ENCODE results near the gene GBX2. TPM values are rescaled to one million over a fixed set of nuclear protein-coding genes. Genes with fewer than 3 reads are reported as not detected.

GBX2 gene
- total RNA-seq, 1 experiment from 2014 or later: 5.9 TPM

DNA sequence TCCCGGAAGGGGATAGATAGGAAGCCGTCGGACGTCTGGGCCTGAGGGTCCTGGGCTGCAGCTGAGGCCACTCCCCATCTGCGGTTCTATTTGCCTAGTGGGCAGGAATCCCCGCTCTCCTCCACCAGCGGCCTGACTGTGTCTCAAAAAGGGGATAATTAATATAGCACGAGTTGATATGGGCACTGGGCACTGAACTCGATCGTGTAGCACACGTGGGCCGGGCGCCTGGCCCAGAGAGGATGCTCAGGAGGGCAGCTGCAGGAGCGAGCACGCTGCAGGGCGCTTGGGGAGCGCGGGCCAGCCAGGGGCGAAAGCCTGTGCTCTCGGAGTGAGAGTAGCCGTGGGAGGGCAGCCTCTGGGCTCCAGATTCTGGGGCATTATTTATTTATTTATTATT, 8.8 kb upstream of the GBX2 start:
- RAD21 ChIA-PET (ENCODE audit: low non-redundant PET in 1 of 2, low total read pairs in 2 of 2, uncharacterized antibody in 2 of 2, unreplicated experiment in 2 of 2): no interaction called here
- Histone ChIP-seq H3K9me2 (ENCODE audit: insufficient read depth) (no peaks in the 10 kb centered on the region), H3K79me2 (ENCODE audit: insufficient read depth, low read length) (peaks cover 31% of the 10 kb centered on the region), H3K36me3 (ENCODE audit: control insufficient read depth in 1 of 2, insufficient read depth in 2 of 2, low read length in 2 of 2) (no peaks in the 10 kb centered on the region; a peak in 1 of 4 replicates), H3K4me3 (replicated peaks in 1 of 2; ENCODE audit: low read depth in 1 of 2, low read length in 2 of 2) (no peak overlapping the region), H3K27me3 (ENCODE audit: insufficient read depth, low read length) (no peaks in the 10 kb centered on the region), H3K4me1 (ENCODE audit: control insufficient read depth in 1 of 2, insufficient read depth in 2 of 2, low read length in 2 of 2) (peaks cover 15 to 63% of the 10 kb centered on the region in 2 experiments), H4K20me1 (ENCODE audit: insufficient read depth) (no peaks in the 10 kb centered on the region; the same call in 1 of the 2 replicates), H3K9me3 (ENCODE audit: control insufficient read depth in 1 of 2, insufficient read depth in 1 of 2, low read depth in 1 of 2, low read length in 2 of 2) (no peaks in the 10 kb centered on the region), H3K4me2 (ENCODE audit: low read length) (no peak overlapping the region), H3K9ac (ENCODE audit: low read length) (no peak overlapping the region), H3K27ac (ENCODE audit: low read depth, low read length) (no peak overlapping the region), H2AFZ (ENCODE audit: low read depth, low read length, poor library complexity, severe bottlenecking) (no peak overlapping the region)
- no TSS peak for BruUV-seq (replicated peaks)
- POLR2A ChIA-PET: interaction anchor here (1.3 kb wide), 1 partner anchor 397 kb away, joined by 3 read pairs; no protein-coding TSS in a partner anchor
- ATAC-seq (no peak), DNase-seq (ENCODE audit: low read depth, low spot score) (no peak)
- intact Hi-C loops (cut with micrococcal nuclease): loop anchor here (2.0 to 5.0 kb wide), 2 partner anchors 34 to 100 kb away; no protein-coding TSS in a partner anchor
- TF ChIP-seq MAX (IDR thresholded peaks at IDR 0.05): no peak
- TF ChIP-seq POLR2AphosphoS5 (IDR thresholded peaks at IDR 0.05; ENCODE audit: low read depth, low read length): no peak
- no peak for TF ChIP-seq FOSL1 (IDR thresholded peaks at IDR 0.05; ENCODE audit: low read depth)
- no peak for TF ChIP-seq EZH2phosphoT487 (IDR thresholded peaks at IDR 0.05; ENCODE audit: borderline replicate concordance)
- TF ChIP-seq RAD21 (IDR thresholded peaks at IDR 0.05; ENCODE audit: low read depth): no peak
- TF ChIP-seq EGR1 (IDR thresholded peaks at IDR 0.05; ENCODE audit: low read depth): no peak
- TF ChIP-seq CBX3 (IDR thresholded peaks at IDR 0.05; ENCODE audit: low read depth): no peak
- TF ChIP-seq YY1 (IDR thresholded peaks at IDR 0.05; ENCODE audit: extremely low read depth, insufficient replicate concordance, low read depth, low read length): no peak
- no peak for TF ChIP-seq TCF7L2 (IDR thresholded peaks at IDR 0.05; ENCODE audit: borderline replicate concordance, extremely low read depth, insufficient read depth, insufficient read length)
- no peak for TF ChIP-seq SRF (IDR thresholded peaks at IDR 0.05; ENCODE audit: low read depth)
- TF ChIP-seq JUND (IDR thresholded peaks at IDR 0.05): no peak
- CTCF ChIA-PET: interaction anchor here (0.7 to 8.8 kb wide), 13 partner anchors 8 to 411 kb away, joined by 3 to 112 read pairs (median 4); partner anchors contain the start of gene GBX2

- no TSS peak for BruUV-seq (replicated peaks)
- H2AFZ ChIP-seq (ENCODE audit: low read depth, low read length, poor library complexity, severe bottlenecking): no peak overlapping the region
- H3K27ac ChIP-seq (ENCODE audit: low read depth, low read length): no peak overlapping the region
- POLR2A ChIA-PET: no interaction called here
- H3K27me3 ChIP-seq (ENCODE audit: insufficient read depth, low read length): no peaks in the 10 kb centered on the region
- CTCF ChIA-PET: interaction anchor here (0.8 to 8.8 kb wide), 6 partner anchors 19 to 411 kb away, joined by 3 to 112 read pairs (median 4); no protein-coding TSS in a partner anchor
- no peaks in the 10 kb centered on the region for H3K9me3 ChIP-seq (ENCODE audit: control insufficient read depth in 1 of 2, insufficient read depth in 1 of 2, low read depth in 1 of 2, low read length in 2 of 2)
- H3K36me3 ChIP-seq (ENCODE audit: control insufficient read depth in 1 of 2, insufficient read depth in 2 of 2, low read length in 2 of 2): peaks cover 0 to 4% of the 10 kb centered on the region in 2 experiments; a peak in 1 of 4 replicates
- H3K4me1 ChIP-seq (ENCODE audit: control insufficient read depth in 1 of 2, insufficient read depth in 2 of 2, low read length in 2 of 2): peaks cover 15 to 63% of the 10 kb centered on the region in 2 experiments
- no peaks in the 10 kb centered on the region for H3K9me2 ChIP-seq (ENCODE audit: insufficient read depth)
- no peak for DNase-seq (ENCODE audit: low read depth, low spot score)
- peaks cover 29% of the 10 kb centered on the region for H3K79me2 ChIP-seq (ENCODE audit: insufficient read depth, low read length)
- intact Hi-C loops (cut with micrococcal nuclease): loop anchor here (2.0 to 5.0 kb wide), 2 partner anchors 34 to 99 kb away; no protein-coding TSS in a partner anchor
- no peak for TF ChIP-seq ZFX (IDR thresholded peaks at IDR 0.05)
- TF ChIP-seq CBX3 (IDR thresholded peaks at IDR 0.05; ENCODE audit: low read depth): 0 out of 2 replicates have a peak, but pooled peaks have one; percentile 10
- 0 out of 2 replicates have a peak, but pooled peaks have one; percentile 15 for TF ChIP-seq RAD21 (IDR thresholded peaks at IDR 0.05; ENCODE audit: low read depth)
- no peak for TF ChIP-seq ELF1 (IDR thresholded peaks at IDR 0.05; ENCODE audit: borderline replicate concordance, low read depth)
- TF ChIP-seq POLR2AphosphoS5 (IDR thresholded peaks at IDR 0.05; ENCODE audit: low read depth, low read length): no peak
- peak; percentile 54 to 81 (median 78) for TF ChIP-seq CTCF (IDR thresholded peaks at IDR 0.05 in 2 of 3, conservative IDR thresholded peaks at IDR 0.05 in 1 of 3; ENCODE audit: borderline replicate concordance in 1 of 3, insufficient read depth in 1 of 3, low read depth in 2 of 3, low read length in 2 of 3)
- no peak overlapping the region for H3K4me3 ChIP-seq (replicated peaks in 1 of 2; ENCODE audit: low read depth in 1 of 2, low read length in 2 of 2)
- RAD21 ChIA-PET (ENCODE audit: low non-redundant PET in 1 of 2, low total read pairs in 2 of 2, uncharacterized antibody in 2 of 2, unreplicated experiment in 2 of 2): no interaction called here
- H3K9ac ChIP-seq (ENCODE audit: low read length): no peak overlapping the region
- ATAC-seq: peak; percentile 37
- no peak overlapping the region for H3K4me2 ChIP-seq (ENCODE audit: low read length)
- H4K20me1 ChIP-seq (ENCODE audit: insufficient read depth): no peaks in the 10 kb centered on the region; the same call in 1 of the 2 replicates
Observed at GRCh38 chr2:236176417-236176816, 8.2 kb upstream of the GBX2 start.
